ENCODE results near the gene USP46.

GRCh38 chr4:52687696-52688095 is 28.6 kb upstream of the USP46 start:
- TF ChIP-seq POLR2AphosphoS5 (IDR thresholded peaks at IDR 0.05) (no peak), POLR2A (IDR thresholded peaks at IDR 0.05) (no peak)

Measured in spleen (tissue), 3 donors.